GM21786 (cell line): ENCODE results near the gene CHRM4.

Experiments used
- ATAC-seq: cut with Tn5 transposase; IDR thresholded peaks from one replicate; pipeline ENCODE4 v1.9.1; 2021; ENCODE audit not compliant: unreplicated experiment

Gene CHRM4

GRCh38 chr11:46404476-46405017, 13.0 kb upstream of the CHRM4 start:
- no peak for ATAC-seq

- ATAC-seq: no peak
Measured at GRCh38 chr11:46402957-46403902, 11.7 kb upstream of the CHRM4 start.

- no peak for ATAC-seq
Measured at GRCh38 chr11:46397526-46397925, 6.0 kb upstream of the CHRM4 start.

- ATAC-seq: no peak
Measured at GRCh38 chr11:46393759-46394158, 2.2 kb upstream of the CHRM4 start.

GRCh38 chr11:46393231-46393616, 1.6 kb upstream of the CHRM4 start:
- ATAC-seq: no peak

GRCh38 chr11:46392421-46393230, 1.1 kb upstream of the CHRM4 start:
- peak; percentile 68 for ATAC-seq

GRCh38 chr11:46391186-46391577, 394 bp downstream of the CHRM4 start:
- no peak for ATAC-seq

GRCh38 chr11:46390331-46391171, 1.0 kb downstream of the CHRM4 start:
- no peak for ATAC-seq

- ATAC-seq: peak; percentile 46
Measured at GRCh38 chr11:46389450-46390330, 1.9 kb downstream of the CHRM4 start.

- no peak for ATAC-seq
Measured at GRCh38 chr11:46388619-46389449, 2.7 kb downstream of the CHRM4 start.

- no peak for ATAC-seq
Measured at GRCh38 chr11:46387919-46388618, 3.5 kb downstream of the CHRM4 start.

- ATAC-seq: no peak
Measured at GRCh38 chr11:46387456-46387855, 4.1 kb downstream of the CHRM4 start.

GRCh38 chr11:46386674-46387073, 4.9 kb downstream of the CHRM4 start:
- no peak for ATAC-seq

- ATAC-seq: no peak
Measured at GRCh38 chr11:46386005-46386578, 5.5 kb downstream of the CHRM4 start.

GRCh38 chr11:46385169-46386004, 6.2 kb downstream of the CHRM4 start:
- ATAC-seq: no peak

- no peak for ATAC-seq
Measured at GRCh38 chr11:46383974-46384701, 7.4 kb downstream of the CHRM4 start.

- ATAC-seq: no peak
Measured at GRCh38 chr11:46383404-46383758, 8.2 kb downstream of the CHRM4 start.
